ENCODE measurements around the gene GRIN2C. TPM values are rescaled to one million over a fixed set of nuclear protein-coding genes. Genes with fewer than 3 reads are reported as not detected.

Gene GRIN2C
- total RNA-seq, 2 donors from 2014 or later = 27.6 to 34.4 TPM

GRCh38 chr17:74836191-74836590 is 23.5 kb downstream of the GRIN2C start:
- Histone ChIP-seq H3K27ac (no peak overlapping the region), H3K36me3 (peaks cover 5% of the 10 kb centered on the region), H3K27me3 (no peaks in the 10 kb centered on the region), H3K4me3 (no peak overlapping the region), H3K9me3 (no peaks in the 10 kb centered on the region), H3K4me1 (peaks cover 0 to 17% of the 10 kb centered on the region in 2 donors)
- no peak for TF ChIP-seq CTCF (IDR thresholded peaks at IDR 0.05)
- DNase-seq (ENCODE audit: low spot score) = no peak

GRCh38 chr17:74833501-74834377 is 25.9 kb downstream of the GRIN2C start:
- H3K36me3 ChIP-seq = peaks cover 5% of the 10 kb centered on the region
- H3K4me1 ChIP-seq = no peaks in the 10 kb centered on the region
- H3K27me3 ChIP-seq = no peaks in the 10 kb centered on the region
- no peak overlapping the region for H3K27ac ChIP-seq
- TF ChIP-seq CTCF (IDR thresholded peaks at IDR 0.05) = no peak
- H3K9me3 ChIP-seq = no peaks in the 10 kb centered on the region
- no peak overlapping the region for H3K4me3 ChIP-seq
- no peak for DNase-seq (ENCODE audit: low spot score)

- Histone ChIP-seq H3K27ac (no peak overlapping the region), H3K27me3 (no peaks in the 10 kb centered on the region), H3K4me3 (no peak overlapping the region), H3K9me3 (no peaks in the 10 kb centered on the region), H3K4me1 (peaks cover 0 to 5% of the 10 kb centered on the region in 2 donors), H3K36me3 (peaks cover 5% of the 10 kb centered on the region)
- no peak for TF ChIP-seq CTCF (IDR thresholded peaks at IDR 0.05)
- no peak for DNase-seq (ENCODE audit: low spot score)
Measured at GRCh38 chr17:74832421-74832820, 27.3 kb downstream of the GRIN2C start.

- Histone ChIP-seq H3K4me3 (no peak overlapping the region), H3K27ac (no peak overlapping the region), H3K27me3 (no peaks in the 10 kb centered on the region), H3K9me3 (no peaks in the 10 kb centered on the region), H3K36me3 (peaks cover 5% of the 10 kb centered on the region), H3K4me1 (peaks cover 0 to 8% of the 10 kb centered on the region in 2 donors)
- TF ChIP-seq CTCF (IDR thresholded peaks at IDR 0.05) = no peak
- no peak for DNase-seq (ENCODE audit: low spot score)
Measured at GRCh38 chr17:74831444-74832146, 28.1 kb downstream of the GRIN2C start.

- Histone ChIP-seq H3K9me3 (no peaks in the 10 kb centered on the region), H3K36me3 (peaks cover under 1% of the 10 kb centered on the region), H3K27me3 (no peaks in the 10 kb centered on the region), H3K27ac (no peak overlapping the region), H3K4me3 (no peak overlapping the region), H3K4me1 (peaks cover 0 to 10% of the 10 kb centered on the region in 2 donors)
- no peak for TF ChIP-seq CTCF (IDR thresholded peaks at IDR 0.05)
- no peak for DNase-seq (ENCODE audit: low spot score)
Measured at GRCh38 chr17:74830861-74831260, 28.8 kb downstream of the GRIN2C start.

Data from right atrium auricular region (tissue), 2 donors.